Kidney capillary endothelial cell (primary cell): ENCODE measurements around the gene PIP5K1B.
A peak's percentile ranks its signal among the peaks of the same experiment; 100 is the strongest.

Source experiments
- DNase-seq: peaks from one replicate; pipeline ENCODE4 v3.0.0-alpha.2; 2018; ENCODE audit warnings: low spot score

The PIP5K1B gene

GRCh38 chr9:68775003-68775730 is 70.1 kb downstream of the PIP5K1B start:
- DNase-seq = no peak

DNA sequence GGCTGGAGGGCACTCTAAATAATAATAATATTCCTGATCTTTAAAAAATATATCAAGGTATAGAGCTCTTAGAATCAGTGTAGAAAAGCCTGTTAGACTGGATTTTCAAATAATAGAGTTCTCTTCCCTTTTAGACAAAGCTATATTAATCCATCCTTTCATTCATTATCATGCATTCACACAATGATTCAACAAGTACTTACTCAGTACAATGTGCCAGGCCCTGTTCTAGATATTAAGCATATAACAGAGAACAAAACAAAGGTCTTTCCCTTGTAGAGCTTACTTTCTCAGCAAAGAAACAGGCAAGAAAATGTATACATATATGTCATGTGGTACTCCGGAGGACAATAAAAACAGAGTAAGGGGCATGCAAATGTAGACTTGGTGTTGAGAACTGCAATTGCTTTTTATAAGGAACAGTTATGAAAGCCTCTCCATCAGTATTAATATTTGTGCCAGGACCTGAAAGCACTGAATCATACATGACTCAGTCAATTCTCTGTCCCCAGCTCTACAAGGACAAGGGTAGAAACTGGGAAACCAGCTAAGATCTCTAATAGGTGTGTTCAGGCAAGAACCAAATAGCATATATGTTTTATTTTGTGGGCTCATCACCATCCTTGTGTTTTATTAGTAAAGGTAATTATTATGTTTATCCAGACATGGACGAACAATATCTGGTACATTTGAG is 72.2 kb downstream of the PIP5K1B start:
- no peak for DNase-seq

DNA sequence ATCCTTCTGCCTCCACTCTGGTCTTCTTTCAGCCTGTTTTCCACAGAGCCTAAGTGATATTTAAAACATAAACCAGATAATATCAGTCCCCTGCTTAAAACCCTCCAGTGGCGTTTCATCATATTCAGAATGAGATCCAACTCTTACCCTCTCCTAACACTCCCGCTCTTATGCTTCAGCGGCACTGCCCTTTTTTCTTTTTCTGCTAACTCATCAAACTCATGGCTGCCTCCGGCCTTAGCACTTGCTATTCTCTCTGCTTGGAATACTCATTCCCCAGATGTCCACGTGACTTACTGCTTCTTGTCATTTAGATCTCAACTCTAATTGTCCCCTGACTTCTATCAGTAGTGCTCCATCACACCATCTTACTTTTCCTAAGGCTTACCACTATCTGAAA is 73.6 kb downstream of the PIP5K1B start:
- DNase-seq = no peak

- peak; percentile 87 for DNase-seq
These were observed 74.7 kb downstream of the PIP5K1B start for GRCh38 chr9:68779558-68780379.

GRCh38 chr9:68780380-68780712 is 75.3 kb downstream of the PIP5K1B start:
- DNase-seq = no peak

DNA sequence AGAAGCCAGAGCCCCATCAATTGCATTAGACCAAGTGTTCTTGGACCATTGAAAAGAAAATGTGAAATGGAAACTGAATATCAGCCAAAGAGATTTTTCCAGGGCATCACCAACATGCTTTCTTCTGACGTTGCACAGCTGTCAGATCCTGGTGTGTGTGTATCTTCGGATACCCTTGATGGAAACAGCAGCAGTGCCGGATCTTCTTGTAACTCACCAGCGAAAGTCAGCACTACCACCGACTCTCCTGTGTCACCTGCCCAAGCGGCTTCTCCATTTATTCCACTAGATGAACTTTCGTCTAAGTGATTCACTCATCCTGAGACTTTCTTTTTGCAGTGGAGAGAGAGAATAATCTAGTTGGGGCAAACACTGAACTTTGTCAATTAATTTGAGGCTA is 75.7 kb downstream of the PIP5K1B start:
- no peak for DNase-seq

- DNase-seq = no peak
These were observed 76.9 kb downstream of the PIP5K1B start for GRCh38 chr9:68781928-68782327.

- no peak for DNase-seq
These were observed 77.5 kb downstream of the PIP5K1B start for GRCh38 chr9:68782546-68782945.

- DNase-seq = no peak
These were observed 80.9 kb downstream of the PIP5K1B start for GRCh38 chr9:68785965-68786364.

DNA sequence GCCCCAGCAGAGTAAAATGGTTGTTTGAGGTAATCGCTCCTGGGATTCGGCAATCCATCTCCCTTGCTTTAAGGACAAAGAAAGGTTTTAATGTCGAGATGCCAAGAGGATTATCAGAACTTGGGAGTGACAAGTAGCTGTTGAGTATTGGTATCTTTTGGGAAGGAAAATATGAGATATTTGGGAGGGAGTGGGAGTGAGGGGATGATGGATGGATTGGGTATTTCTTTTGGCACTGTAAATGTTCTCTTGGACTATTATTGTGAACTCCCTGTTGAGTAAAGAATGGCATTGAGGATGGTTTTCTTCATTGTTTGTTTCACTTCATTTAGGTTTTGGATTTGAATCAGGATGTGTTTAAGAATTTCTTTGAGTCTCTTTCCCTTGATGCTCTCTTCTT is 86.1 kb downstream of the PIP5K1B start:
- DNase-seq = no peak

GRCh38 chr9:68793605-68794343 is 88.7 kb downstream of the PIP5K1B start:
- DNase-seq = no peak

DNA sequence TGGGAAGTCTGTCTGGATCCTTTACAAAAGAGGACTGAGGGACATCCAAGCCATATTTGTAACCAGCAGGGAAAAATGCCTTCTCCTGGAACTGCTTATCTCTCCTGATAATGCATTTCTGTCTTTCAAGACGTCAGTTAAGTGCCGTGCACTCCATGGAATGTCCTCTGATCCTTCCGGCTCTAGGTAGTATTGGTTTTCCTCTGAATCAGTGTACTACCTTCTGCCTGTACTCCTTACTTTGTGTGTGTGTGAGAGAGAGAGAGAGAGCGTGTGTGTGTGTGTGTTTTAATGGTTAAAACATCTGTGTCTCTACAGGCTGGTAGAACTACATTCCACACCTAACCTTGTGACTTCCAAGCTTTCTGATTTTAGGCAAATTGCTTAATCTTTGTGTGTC is 89.9 kb downstream of the PIP5K1B start:
- DNase-seq = no peak

- DNase-seq = no peak
These were observed 90.4 kb downstream of the PIP5K1B start for GRCh38 chr9:68795411-68795810.

DNA sequence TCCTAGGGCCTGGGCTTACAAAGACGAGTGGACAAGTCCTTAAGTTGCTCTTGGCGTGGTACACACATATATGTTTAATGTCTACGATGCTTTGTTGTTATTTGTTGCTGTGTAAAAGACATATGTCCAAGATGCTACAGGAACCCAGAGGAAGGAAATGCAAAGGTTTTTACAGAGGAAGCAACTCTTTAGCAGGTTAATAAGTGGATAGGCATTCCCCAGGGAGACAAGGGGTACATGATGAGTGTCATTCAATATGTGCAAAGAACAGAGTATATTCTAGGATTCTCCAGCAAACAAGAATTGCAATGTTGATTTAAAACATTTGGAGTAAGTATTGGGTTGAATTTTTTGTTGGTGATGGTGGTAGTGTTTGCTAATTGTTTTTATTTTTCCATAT is 92.1 kb downstream of the PIP5K1B start:
- no peak for DNase-seq

- DNase-seq = no peak
These were observed 93.4 kb downstream of the PIP5K1B start for GRCh38 chr9:68798423-68798822.

GRCh38 chr9:68800836-68801235 is 95.8 kb downstream of the PIP5K1B start:
- DNase-seq = no peak

- DNase-seq = no peak
These were observed 97.5 kb downstream of the PIP5K1B start for GRCh38 chr9:68802525-68803015.

GRCh38 chr9:68804911-68805889 is 100.2 kb downstream of the PIP5K1B start:
- no peak for DNase-seq

- no peak for DNase-seq
These were observed 101.0 kb downstream of the PIP5K1B start for GRCh38 chr9:68805890-68806517.

DNA sequence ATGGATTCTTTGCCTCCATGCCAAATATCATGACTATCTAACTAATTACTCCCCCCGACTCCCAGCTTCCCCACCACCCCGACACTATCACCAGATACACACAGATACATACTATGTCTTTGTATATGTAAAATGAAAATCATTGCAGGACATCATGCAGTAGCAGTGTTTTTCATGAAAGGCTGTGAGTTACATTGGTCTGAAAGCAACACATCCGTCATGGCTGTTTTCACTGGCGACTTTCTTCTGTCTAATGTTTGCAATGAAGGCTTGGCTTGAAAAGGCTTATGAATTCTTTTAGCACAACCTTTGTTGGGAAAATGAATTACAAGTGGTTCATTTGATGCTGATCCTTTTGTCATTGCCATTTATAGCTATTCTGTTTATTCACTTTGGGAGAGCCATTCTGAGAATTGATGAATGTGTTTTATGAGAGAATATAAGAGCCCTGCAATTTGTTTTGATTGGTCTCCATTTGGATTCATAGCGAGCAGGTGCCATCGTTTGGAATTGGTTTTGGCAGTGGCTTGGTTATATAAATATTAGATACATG is 103.4 kb downstream of the PIP5K1B start:
- DNase-seq = no peak
